HEK293 (cell line): Measurements from ENCODE around the gene ZMYND15.

Experiments used
- CTCF ChIA-PET: fragments of 350-600 bp; formaldehyde crosslinking; extraction: SDS; loops from one replicate; lab custom pipeline; 2021; ENCODE audit warnings: antibody characterized with exemption; lab: Yijun Ruan, JAX
- POLR2A ChIA-PET: fragments of 300-600 bp; formaldehyde crosslinking; extraction: SDS; loops from one replicate; lab custom pipeline; 2020; ENCODE audit warnings: antibody characterized with exemption, inconsistent platforms; lab: Yijun Ruan, JAX
- H3K27ac ChIP-seq: fragments of 200-500 bp; sonication (Bioruptor generic); 2 replicates; pipeline ENCODE4 v1.5.1; 2014; ENCODE audit warnings: low read depth, low read length, control low read depth, inconsistent platforms; ENCODE audit errors: extremely low read depth
- H3K36me3 ChIP-seq, 2 experiments: fragments of 200-500 bp in 1 of 2; sonication (Bioruptor generic) in 1 of 2; 1 replicate in 1 of 2; 2 replicates in 1 of 2; pipeline ENCODE4 v1.5.1; 2014 to 2017; ENCODE audit warnings: inconsistent platforms in 2 of 2, low read length in 2 of 2; ENCODE audit not compliant: control insufficient read depth in 2 of 2, insufficient read depth in 1 of 2
- H3K4me1 ChIP-seq: fragments of 200-500 bp; sonication (Bioruptor generic); 2 replicates; pipeline ENCODE4 v1.5.1; 2014; ENCODE audit warnings: mild to moderate bottlenecking, low read length, inconsistent platforms; ENCODE audit not compliant: control insufficient read depth, insufficient read depth
- H3K4me3 ChIP-seq: 2 replicates; pipeline ENCODE4 v1.5.1; 2011; ENCODE audit warnings: low read depth, mild to moderate bottlenecking, control low read depth, low read length, moderate library complexity
- H3K9me3 ChIP-seq: fragments of 200-500 bp; sonication (Bioruptor generic); 2 replicates; pipeline ENCODE4 v1.5.1; 2014; ENCODE audit warnings: low read depth, low read length, inconsistent platforms; ENCODE audit not compliant: control insufficient read depth, insufficient read depth
- BCL11A ChIP-seq: fragments of 450-650 bp; formaldehyde crosslinking; IDR thresholded peaks from 2 replicates; pipeline ENCODE4 v1.5.1; 2016; ENCODE audit warnings: low read depth, missing biosample characterization, missing genetic modification characterization
- CTCF ChIP-seq: fragments of 450-650 bp; formaldehyde crosslinking; IDR thresholded peaks from 2 replicates; pipeline ENCODE4 v1.5.1; 2016; ENCODE audit warnings: missing biosample characterization, missing genetic modification characterization
- GLI4 ChIP-seq: fragments of 450-650 bp; formaldehyde crosslinking; IDR thresholded peaks from 2 replicates; pipeline ENCODE4 v1.5.1; 2016; ENCODE audit warnings: missing biosample characterization, missing genetic modification characterization
- GLIS2 ChIP-seq: fragments of 450-650 bp; formaldehyde crosslinking; IDR thresholded peaks from 2 replicates; pipeline ENCODE4 v1.5.1; 2016; ENCODE audit warnings: missing biosample characterization, missing genetic modification characterization
- KLF1 ChIP-seq: fragments of 450-650 bp; formaldehyde crosslinking; IDR thresholded peaks from 2 replicates; pipeline ENCODE4 v1.5.1; 2016; ENCODE audit warnings: missing biosample characterization, missing genetic modification characterization
- SETDB1 ChIP-seq: IDR thresholded peaks from one replicate; pipeline ENCODE4 v1.6.1; 2017; ENCODE audit warnings: mild to moderate bottlenecking, low read length, moderate library complexity, mixed read lengths; ENCODE audit not compliant: insufficient read length
- SP7 ChIP-seq: fragments of 450-650 bp; formaldehyde crosslinking; IDR thresholded peaks from 2 replicates; pipeline ENCODE4 v1.5.1; 2016; ENCODE audit warnings: missing biosample characterization, missing genetic modification characterization
- TRIM28 ChIP-seq: IDR thresholded peaks from 2 replicates; pipeline ENCODE4 v1.6.1; 2011; ENCODE audit warnings: low read length, control low read depth, borderline replicate concordance
- WT1 ChIP-seq: fragments of 450-650 bp; formaldehyde crosslinking; IDR thresholded peaks from 2 replicates; pipeline ENCODE4 v1.5.1; 2016; ENCODE audit warnings: missing biosample characterization, missing genetic modification characterization
- ZBTB17 ChIP-seq: fragments of 450-650 bp; formaldehyde crosslinking; IDR thresholded peaks from 2 replicates; pipeline ENCODE4 v1.5.1; 2016; ENCODE audit warnings: missing biosample characterization, missing genetic modification characterization
- ZBTB26 ChIP-seq: fragments of 450-650 bp; formaldehyde crosslinking; optimal IDR thresholded peaks from 2 replicates; pipeline ENCODE3; 2016; ENCODE audit warnings: missing biosample characterization, mild to moderate bottlenecking, missing genetic modification characterization
- ZBTB44 ChIP-seq: fragments of 450-650 bp; IDR thresholded peaks from 2 replicates; pipeline ENCODE4 v1.5.1; 2018; ENCODE audit warnings: missing biosample characterization, mild to moderate bottlenecking, missing genetic modification characterization
- ZFP69B ChIP-seq: fragments of 450-650 bp; formaldehyde crosslinking; IDR thresholded peaks from 2 replicates; pipeline ENCODE4 v1.5.1; 2016; ENCODE audit warnings: missing biosample characterization, missing genetic modification characterization
- ZNF114 ChIP-seq: fragments of 450-650 bp; formaldehyde crosslinking; IDR thresholded peaks from 2 replicates; pipeline ENCODE4 v1.5.0; 2017; ENCODE audit warnings: missing biosample characterization, missing genetic modification characterization
- ZNF121 ChIP-seq: fragments of 450-650 bp; formaldehyde crosslinking; IDR thresholded peaks from 2 replicates; pipeline ENCODE4 v1.5.1; 2016; ENCODE audit warnings: missing biosample characterization, missing genetic modification characterization
- ZNF18 ChIP-seq: fragments of 450-650 bp; formaldehyde crosslinking; IDR thresholded peaks from 2 replicates; pipeline ENCODE4 v1.5.1; 2016; ENCODE audit warnings: missing biosample characterization, missing genetic modification characterization
- ZNF19 ChIP-seq: fragments of 450-650 bp; formaldehyde crosslinking; IDR thresholded peaks from 2 replicates; pipeline ENCODE4; 2016; ENCODE audit warnings: missing biosample characterization, missing genetic modification characterization, low read depth
- ZNF37A ChIP-seq: fragments of 450-650 bp; IDR thresholded peaks from 2 replicates; pipeline ENCODE4 v1.5.1; 2018; ENCODE audit warnings: missing biosample characterization, missing genetic modification characterization
- ZNF521 ChIP-seq: fragments of 450-650 bp; formaldehyde crosslinking; IDR thresholded peaks from 2 replicates; pipeline ENCODE4 v1.5.1; 2017; ENCODE audit warnings: missing biosample characterization, mild to moderate bottlenecking, missing genetic modification characterization
- ZNF529 ChIP-seq: fragments of 450-650 bp; formaldehyde crosslinking; IDR thresholded peaks from 2 replicates; pipeline ENCODE4 v1.5.1; 2017; ENCODE audit warnings: missing genetic modification characterization, missing biosample characterization; ENCODE audit not compliant: insufficient replicate concordance
- ZNF600 ChIP-seq: fragments of 450-650 bp; formaldehyde crosslinking; IDR thresholded peaks from 2 replicates; pipeline ENCODE4 v1.5.1; 2016; ENCODE audit warnings: missing biosample characterization, missing genetic modification characterization
- ZNF670 ChIP-seq: fragments of 450-650 bp; formaldehyde crosslinking; IDR thresholded peaks from 2 replicates; pipeline ENCODE4 v1.5.1; 2016; ENCODE audit warnings: missing biosample characterization, missing genetic modification characterization, low read depth
- ZNF747 ChIP-seq: fragments of 450-650 bp; formaldehyde crosslinking; IDR thresholded peaks from 2 replicates; pipeline ENCODE4 v1.5.1; 2016; ENCODE audit warnings: missing biosample characterization, missing genetic modification characterization
- ZNF776 ChIP-seq: fragments of 450-650 bp; formaldehyde crosslinking; IDR thresholded peaks from 2 replicates; pipeline ENCODE4 v1.5.0; 2017; ENCODE audit warnings: missing biosample characterization, missing genetic modification characterization, borderline replicate concordance
- ZSCAN23 ChIP-seq: fragments of 450-650 bp; formaldehyde crosslinking; IDR thresholded peaks from 2 replicates; pipeline ENCODE4 v1.5.1; 2016; ENCODE audit warnings: missing biosample characterization, missing genetic modification characterization
- ZXDB ChIP-seq: fragments of 450-650 bp; formaldehyde crosslinking; IDR thresholded peaks from 2 replicates; pipeline ENCODE4 v1.5.1; 2016; ENCODE audit warnings: missing biosample characterization, missing genetic modification characterization
- TF ChIP-seq, protein P1 (sequence below): fragments of 450-650 bp; formaldehyde crosslinking; IDR thresholded peaks from 2 replicates; pipeline ENCODE4 v1.5.0; 2017; ENCODE audit warnings: missing biosample characterization, missing genetic modification characterization, borderline replicate concordance

Gene ZMYND15

DNA sequence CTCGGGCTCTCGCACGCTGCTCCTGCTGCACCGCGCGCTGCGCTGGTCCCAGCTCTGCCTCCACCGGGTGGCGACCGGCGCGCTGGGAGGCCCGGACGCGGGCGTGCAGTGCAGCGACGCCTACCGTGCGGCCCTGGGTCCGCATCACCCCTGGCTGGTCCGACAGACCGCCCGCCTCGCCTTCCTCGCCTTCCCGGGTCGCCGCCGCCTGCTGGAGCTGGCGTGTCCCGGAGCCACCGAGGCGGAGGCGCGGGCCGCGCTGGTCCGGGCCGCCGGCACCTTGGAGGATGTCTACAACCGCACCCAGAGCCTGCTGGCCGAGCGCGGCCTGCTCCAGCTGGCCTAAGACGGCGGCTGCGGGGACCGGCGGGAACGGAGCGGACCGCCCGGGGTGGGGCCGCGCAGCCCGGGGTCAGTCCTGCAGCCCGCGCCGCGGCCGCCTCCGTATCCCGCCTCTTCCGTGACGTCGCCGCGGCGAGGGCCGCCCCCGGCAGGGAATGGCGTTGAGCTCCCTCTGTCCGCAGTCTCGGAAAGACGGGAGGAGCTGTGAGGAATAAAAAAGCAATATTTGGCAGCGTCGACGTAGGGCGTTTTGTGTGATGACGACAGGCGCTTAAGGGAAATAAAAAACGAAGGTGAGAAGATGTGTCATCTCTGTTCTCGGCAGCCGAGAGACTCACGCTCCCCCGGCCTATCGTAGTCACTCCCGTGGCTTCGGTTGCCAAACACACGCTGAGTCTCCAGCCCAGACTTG, 50.5 kb downstream of the ZMYND15 start (continued):
- no peak; the same call in 1 of the 2 replicates for TF ChIP-seq KLF1 (tag by site-specific recombination)
- TF ChIP-seq ZXDB (tag by site-specific recombination): no peak; the same call in 1 of the 2 replicates
- TF ChIP-seq GLIS2 (tag by site-specific recombination): 0 out of 2 replicates have a peak, but pooled peaks have one; percentile 77
- TF ChIP-seq SETDB1: peak; percentile 16
- peak; percentile 45; the same call in 1 of the 2 replicates for TF ChIP-seq ZBTB44
- TF ChIP-seq BCL11A (tag by site-specific recombination): 0 out of 2 replicates have a peak, but pooled peaks have one; percentile 12
- TF ChIP-seq ZNF670 (tag by site-specific recombination): no peak
- TF ChIP-seq ZNF37A (tag by site-specific recombination): no peak; the same call in 1 of the 2 replicates
- no peak for TF ChIP-seq ZNF529 (tag by site-specific recombination)
- peak; percentile 92 for TF ChIP-seq CTCF (tag by site-specific recombination)
- 0 out of 2 replicates have a peak, but pooled peaks have one; percentile 3 for TF ChIP-seq SP7 (tag by site-specific recombination)
- TF ChIP-seq ZBTB26: peak; percentile 87

DNA sequence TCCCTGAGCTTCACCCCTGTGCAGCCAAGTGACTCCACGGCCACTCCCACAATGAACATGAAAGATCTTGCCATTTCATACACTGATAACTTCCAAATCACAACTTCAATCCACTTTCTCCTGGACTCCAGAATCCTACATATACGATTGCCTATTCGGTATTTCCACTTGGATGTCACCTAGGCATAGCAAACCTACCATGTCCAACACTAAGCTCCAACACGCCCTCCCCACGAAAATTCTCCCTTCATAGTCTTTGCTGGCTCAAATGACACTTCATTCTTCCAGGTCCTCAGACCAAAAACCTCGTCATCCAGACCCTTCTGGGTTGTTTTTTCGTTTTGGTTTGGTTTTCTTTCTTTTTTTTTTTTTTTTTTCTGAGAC, 51.1 kb downstream of the ZMYND15 start:
- Histone ChIP-seq H3K9me3 (no peaks in the 10 kb centered on the region), H3K36me3 (no peaks in the 10 kb centered on the region), H3K4me1 (peaks cover 4% of the 10 kb centered on the region), H3K27ac (peak overlapping the region; percentile 96), H3K4me3 (peak overlapping the region; percentile 62)
- ChIA-PET CTCF (interaction anchor here (0.6 to 4.9 kb wide), 30 partner anchors 8 to 225 kb away, joined by 3 to 37 read pairs (median 5); partner anchors contain the start of genes ARRB2, MED11, PELP1 and PLD2), POLR2A (interaction anchor here (0.6 to 3.8 kb wide), 23 partner anchors 8 to 205 kb away, joined by 3 to 31 read pairs (median 5); partner anchors contain the start of genes ARRB2, CHRNE, CXCL16 and MED11)
- TF ChIP-seq ZNF600 (0 out of 2 replicates have a peak, but pooled peaks have one; percentile 6), ZNF121 (tag by site-specific recombination) (no peak), ZNF18 (tag by site-specific recombination) (no peak), ZFP69B (no peak), ZNF776 (tag by site-specific recombination) (no peak), TRIM28 (no peak), ZNF747 (tag by site-specific recombination) (no peak), ZNF19 (tag by site-specific recombination) (no peak), ZNF114 (no peak), ZBTB17 (tag by site-specific recombination) (peak; percentile 96), ZNF521 (tag by site-specific recombination) (no peak), ZSCAN23 (tag by site-specific recombination) (no peak), WT1 (tag by site-specific recombination) (no peak), GLI4 (tag by site-specific recombination) (no peak)
- TF ChIP-seq, protein P1, sequence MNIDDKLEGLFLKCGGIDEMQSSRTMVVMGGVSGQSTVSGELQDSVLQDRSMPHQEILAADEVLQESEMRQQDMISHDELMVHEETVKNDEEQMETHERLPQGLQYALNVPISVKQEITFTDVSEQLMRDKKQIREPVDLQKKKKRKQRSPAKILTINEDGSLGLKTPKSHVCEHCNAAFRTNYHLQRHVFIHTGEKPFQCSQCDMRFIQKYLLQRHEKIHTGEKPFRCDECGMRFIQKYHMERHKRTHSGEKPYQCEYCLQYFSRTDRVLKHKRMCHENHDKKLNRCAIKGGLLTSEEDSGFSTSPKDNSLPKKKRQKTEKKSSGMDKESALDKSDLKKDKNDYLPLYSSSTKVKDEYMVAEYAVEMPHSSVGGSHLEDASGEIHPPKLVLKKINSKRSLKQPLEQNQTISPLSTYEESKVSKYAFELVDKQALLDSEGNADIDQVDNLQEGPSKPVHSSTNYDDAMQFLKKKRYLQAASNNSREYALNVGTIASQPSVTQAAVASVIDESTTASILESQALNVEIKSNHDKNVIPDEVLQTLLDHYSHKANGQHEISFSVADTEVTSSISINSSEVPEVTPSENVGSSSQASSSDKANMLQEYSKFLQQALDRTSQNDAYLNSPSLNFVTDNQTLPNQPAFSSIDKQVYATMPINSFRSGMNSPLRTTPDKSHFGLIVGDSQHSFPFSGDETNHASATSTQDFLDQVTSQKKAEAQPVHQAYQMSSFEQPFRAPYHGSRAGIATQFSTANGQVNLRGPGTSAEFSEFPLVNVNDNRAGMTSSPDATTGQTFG (tag by site-specific recombination): no peak
